ENCODE results near the gene MYL12A.

DNA sequence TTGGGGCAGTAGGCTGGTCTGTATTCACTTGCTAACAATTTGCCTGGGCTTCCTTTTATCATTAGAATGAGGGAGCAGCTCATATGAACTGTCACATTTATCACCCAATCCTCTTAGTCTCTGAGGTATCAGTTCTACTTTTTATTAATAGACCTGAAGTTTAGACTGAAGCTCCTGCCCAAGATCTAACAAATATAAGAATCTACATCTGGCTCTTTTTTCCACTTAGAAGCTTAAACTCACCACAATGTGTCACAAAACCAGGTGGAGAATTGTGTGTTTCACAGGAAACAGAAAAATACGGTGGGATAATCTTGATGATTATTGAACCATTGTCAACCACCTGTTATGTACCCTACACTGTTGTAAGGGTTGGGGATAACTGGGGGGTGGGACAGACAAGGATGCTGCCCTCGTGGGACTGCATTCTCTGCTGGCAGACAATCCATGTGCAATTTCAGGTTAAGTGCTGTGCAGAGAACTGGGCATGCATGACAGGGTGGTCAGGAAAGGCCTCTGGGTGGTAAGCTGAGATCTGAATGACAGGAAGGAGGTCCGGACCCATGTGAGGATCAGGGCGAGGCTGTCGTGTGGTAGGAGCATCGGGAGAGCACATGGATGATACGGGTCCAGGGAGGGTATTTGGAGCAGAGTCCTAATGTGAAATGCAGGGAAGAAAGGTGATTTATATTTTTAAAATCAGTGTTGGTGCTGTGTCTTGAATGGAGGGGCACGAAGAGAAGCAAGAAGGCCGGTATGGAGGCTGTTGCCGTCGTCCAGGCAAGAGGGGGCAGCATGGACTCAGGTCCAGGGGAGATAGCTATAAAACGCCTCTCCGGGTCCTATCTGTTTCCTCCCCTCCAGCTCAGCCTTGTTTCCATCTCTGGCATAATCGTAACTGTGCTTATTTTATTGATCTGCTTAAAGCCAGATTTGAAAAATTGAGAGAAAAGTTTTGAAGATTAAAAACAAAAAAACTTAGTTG lies 31.9 kb downstream of the MYL12A start:
- TF ChIP-seq POLR2A (IDR thresholded peaks at IDR 0.05): no peak
- TF ChIP-seq, protein P1, sequence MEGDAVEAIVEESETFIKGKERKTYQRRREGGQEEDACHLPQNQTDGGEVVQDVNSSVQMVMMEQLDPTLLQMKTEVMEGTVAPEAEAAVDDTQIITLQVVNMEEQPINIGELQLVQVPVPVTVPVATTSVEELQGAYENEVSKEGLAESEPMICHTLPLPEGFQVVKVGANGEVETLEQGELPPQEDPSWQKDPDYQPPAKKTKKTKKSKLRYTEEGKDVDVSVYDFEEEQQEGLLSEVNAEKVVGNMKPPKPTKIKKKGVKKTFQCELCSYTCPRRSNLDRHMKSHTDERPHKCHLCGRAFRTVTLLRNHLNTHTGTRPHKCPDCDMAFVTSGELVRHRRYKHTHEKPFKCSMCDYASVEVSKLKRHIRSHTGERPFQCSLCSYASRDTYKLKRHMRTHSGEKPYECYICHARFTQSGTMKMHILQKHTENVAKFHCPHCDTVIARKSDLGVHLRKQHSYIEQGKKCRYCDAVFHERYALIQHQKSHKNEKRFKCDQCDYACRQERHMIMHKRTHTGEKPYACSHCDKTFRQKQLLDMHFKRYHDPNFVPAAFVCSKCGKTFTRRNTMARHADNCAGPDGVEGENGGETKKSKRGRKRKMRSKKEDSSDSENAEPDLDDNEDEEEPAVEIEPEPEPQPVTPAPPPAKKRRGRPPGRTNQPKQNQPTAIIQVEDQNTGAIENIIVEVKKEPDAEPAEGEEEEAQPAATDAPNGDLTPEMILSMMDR (IDR thresholded peaks at IDR 0.05): no peak

All from heart left ventricle (tissue), 13 donors.